ENCODE data around the gene SPTY2D1. TPM values are rescaled to one million over a fixed set of nuclear protein-coding genes. Genes with fewer than 3 reads are reported as not detected.
"Not testable (repeated sequence)": the region's sequence is repeated elsewhere in the genome, so short reads cannot be mapped to it uniquely, and the experiment has no call there.

SPTY2D1 gene
- total RNA-seq, result 16.4 and 19.5 TPM in 2 replicates
- long read RNA-seq, full-length matches to known transcripts, result 43 of 55 reads
- long read RNA-seq, partial matches to known transcripts, result 3 of 55 reads
- long read RNA-seq, other reads (novel, unspliced or antisense), result 9 of 55 reads

DNA sequence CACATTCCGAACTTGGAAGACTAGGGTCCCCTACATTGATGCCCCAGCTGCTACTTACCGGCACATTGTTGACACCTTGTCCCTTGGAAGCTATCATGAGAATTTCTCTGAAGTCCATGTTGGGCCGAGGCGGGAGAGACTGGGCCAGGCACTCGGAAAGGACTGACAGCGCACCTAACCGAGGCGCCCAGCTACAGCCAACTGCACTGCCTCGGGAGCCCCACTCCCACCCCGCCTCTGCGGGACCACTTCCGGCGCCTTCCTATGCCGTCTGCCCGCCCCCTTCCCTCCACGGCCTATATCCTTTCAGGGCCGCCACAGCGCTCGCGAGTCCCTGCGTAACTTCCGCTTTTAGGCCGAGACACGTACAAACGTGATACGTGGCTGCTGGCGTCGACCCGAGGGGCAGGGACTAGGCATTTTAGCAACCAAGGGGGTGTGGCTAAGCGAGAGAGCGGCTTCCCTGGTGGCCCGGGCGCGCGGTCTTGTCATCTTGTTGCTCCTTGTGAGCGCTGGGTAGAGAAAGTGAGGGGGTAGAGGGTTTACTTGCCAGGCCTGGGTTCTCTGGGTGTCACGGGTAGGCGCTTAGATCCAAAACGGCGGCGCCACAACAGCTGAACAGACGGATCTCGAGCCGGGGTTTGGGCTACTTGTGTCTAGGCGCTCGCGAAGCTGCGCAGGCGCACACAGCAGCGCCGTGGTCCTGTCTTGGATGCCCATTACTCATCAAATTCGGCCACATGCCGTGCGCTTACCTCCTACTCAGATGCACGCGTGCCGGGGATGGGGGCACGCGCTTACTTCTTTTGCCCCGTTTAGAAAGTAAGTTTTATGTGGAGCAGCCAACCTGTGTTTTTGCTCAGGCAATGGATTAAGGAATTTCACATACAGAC is at the start of gene SPTY2D1:
SPTY2D1 (minus strand) TSS at position 203 of the 893 bp plus-strand sequence; CDS start at position 118, 85 bp downstream.
- Mint-ChIP-seq H3K27me3 (ENCODE audit: unreplicated experiment) (peaks cover 9% of the 10 kb centered on the region), H3K36me3 (ENCODE audit: unreplicated experiment) (no peaks in the 10 kb centered on the region), H3K4me1 (ENCODE audit: unreplicated experiment) (peaks cover 18% of the 10 kb centered on the region), H3K9me3 (ENCODE audit: unreplicated experiment) (no peaks in the 10 kb centered on the region), H3K4me3 (ENCODE audit: unreplicated experiment) (peak within 1 kb of the TSS; percentile 95), H3K27ac (ENCODE audit: unreplicated experiment) (peak within 1 kb of the TSS; percentile 100)
- TF ChIP-seq, protein P1, sequence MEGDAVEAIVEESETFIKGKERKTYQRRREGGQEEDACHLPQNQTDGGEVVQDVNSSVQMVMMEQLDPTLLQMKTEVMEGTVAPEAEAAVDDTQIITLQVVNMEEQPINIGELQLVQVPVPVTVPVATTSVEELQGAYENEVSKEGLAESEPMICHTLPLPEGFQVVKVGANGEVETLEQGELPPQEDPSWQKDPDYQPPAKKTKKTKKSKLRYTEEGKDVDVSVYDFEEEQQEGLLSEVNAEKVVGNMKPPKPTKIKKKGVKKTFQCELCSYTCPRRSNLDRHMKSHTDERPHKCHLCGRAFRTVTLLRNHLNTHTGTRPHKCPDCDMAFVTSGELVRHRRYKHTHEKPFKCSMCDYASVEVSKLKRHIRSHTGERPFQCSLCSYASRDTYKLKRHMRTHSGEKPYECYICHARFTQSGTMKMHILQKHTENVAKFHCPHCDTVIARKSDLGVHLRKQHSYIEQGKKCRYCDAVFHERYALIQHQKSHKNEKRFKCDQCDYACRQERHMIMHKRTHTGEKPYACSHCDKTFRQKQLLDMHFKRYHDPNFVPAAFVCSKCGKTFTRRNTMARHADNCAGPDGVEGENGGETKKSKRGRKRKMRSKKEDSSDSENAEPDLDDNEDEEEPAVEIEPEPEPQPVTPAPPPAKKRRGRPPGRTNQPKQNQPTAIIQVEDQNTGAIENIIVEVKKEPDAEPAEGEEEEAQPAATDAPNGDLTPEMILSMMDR (IDR thresholded peaks at IDR 0.05), result no peak
- DNase-seq (ENCODE audit: extremely low spot score, unreplicated experiment), result peak; percentile 99

DNA sequence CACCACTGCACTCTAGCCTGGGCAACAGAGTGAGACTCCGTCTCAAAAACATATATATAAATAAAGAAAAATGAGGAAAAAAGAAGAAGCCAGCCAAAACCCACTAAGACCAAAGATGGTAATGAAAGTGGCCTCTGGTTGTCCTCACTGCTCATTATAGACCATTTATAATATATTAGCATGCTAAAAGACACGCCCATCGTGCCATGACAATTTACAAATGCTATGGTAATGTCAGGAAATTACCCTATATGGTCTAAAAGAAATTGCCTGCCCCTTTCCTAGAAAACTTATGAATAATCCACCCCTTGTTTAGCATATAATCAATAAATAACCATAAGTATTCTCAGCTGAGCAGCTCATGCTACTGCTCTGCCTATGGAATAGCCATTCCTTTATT is 48.3 kb upstream of the SPTY2D1 start:
- Mint-ChIP-seq H3K27me3 (ENCODE audit: unreplicated experiment) (peaks cover 17% of the 10 kb centered on the region), H3K4me3 (ENCODE audit: unreplicated experiment) (no peak overlapping the region), H3K9me3 (ENCODE audit: unreplicated experiment) (no peaks in the 10 kb centered on the region), H3K4me1 (ENCODE audit: unreplicated experiment) (no peaks in the 10 kb centered on the region), H3K27ac (ENCODE audit: unreplicated experiment) (no peak overlapping the region), H3K36me3 (ENCODE audit: unreplicated experiment) (no peaks in the 10 kb centered on the region)
- DNase-seq (ENCODE audit: extremely low spot score, unreplicated experiment), result no peak
- TF ChIP-seq, protein P1 (IDR thresholded peaks at IDR 0.05), result no peak

- H3K9me3 Mint-ChIP-seq (ENCODE audit: unreplicated experiment); H3K27ac Mint-ChIP-seq (ENCODE audit: unreplicated experiment); H3K4me3 Mint-ChIP-seq (ENCODE audit: unreplicated experiment); H3K4me1 Mint-ChIP-seq (ENCODE audit: unreplicated experiment); H3K36me3 Mint-ChIP-seq (ENCODE audit: unreplicated experiment); DNase-seq (ENCODE audit: extremely low spot score, unreplicated experiment): not testable (repeated sequence)
- H3K27me3 Mint-ChIP-seq (ENCODE audit: unreplicated experiment), result peaks cover 17% of the 10 kb centered on the region
These were observed 47.8 kb upstream of the SPTY2D1 start for GRCh38 chr11:18681949-18682348.

DNA sequence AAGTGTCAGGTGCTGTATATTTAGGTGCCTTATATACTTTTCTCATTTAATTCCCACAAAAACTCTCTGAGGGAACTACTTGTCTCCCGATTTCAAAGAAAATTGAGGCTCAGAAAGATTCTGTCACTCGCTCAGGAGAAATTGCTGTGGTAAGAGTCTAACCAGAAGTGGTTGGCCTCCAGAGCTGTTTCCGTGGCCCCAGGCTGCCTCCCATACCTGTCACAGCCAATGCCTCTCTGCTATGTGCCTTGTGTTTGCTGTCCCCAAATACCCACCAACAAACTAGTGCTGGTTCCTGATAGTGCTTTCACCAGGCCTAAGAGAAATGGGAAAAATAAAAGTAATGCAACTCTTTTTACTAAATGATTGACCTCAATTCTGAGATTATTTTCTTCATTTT is 43.4 kb upstream of the SPTY2D1 start:
- no peak for DNase-seq (ENCODE audit: extremely low spot score, unreplicated experiment)
- H3K4me1 Mint-ChIP-seq (ENCODE audit: unreplicated experiment), result no peaks in the 10 kb centered on the region
- TF ChIP-seq, protein P1 (IDR thresholded peaks at IDR 0.05), result no peak
- no peaks in the 10 kb centered on the region for H3K36me3 Mint-ChIP-seq (ENCODE audit: unreplicated experiment)
- H3K27ac Mint-ChIP-seq (ENCODE audit: unreplicated experiment), result no peak overlapping the region
- no peaks in the 10 kb centered on the region for H3K27me3 Mint-ChIP-seq (ENCODE audit: unreplicated experiment)
- H3K9me3 Mint-ChIP-seq (ENCODE audit: unreplicated experiment), result no peaks in the 10 kb centered on the region
- H3K4me3 Mint-ChIP-seq (ENCODE audit: unreplicated experiment), result no peak overlapping the region

DNA sequence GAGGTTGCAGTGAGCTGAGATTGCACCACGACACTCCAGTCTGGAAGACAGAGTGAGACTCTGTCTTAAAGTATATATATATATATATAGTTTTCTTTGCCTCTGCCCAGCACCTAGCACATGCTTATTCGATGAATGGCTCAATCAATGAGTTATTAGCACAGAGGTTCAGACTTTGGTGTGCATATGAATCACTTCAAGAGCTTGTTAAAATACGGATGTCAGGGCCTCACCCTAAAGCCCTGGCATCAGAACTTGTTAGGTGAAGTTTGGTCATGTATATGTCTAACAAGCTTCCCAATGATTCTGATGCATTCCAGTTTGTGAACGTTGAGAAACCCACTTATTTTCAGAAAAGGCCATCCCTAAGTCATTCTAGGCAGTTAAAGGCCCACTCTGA is 42.7 kb upstream of the SPTY2D1 start:
- H3K27ac Mint-ChIP-seq (ENCODE audit: unreplicated experiment), result no peak overlapping the region
- no peaks in the 10 kb centered on the region for H3K9me3 Mint-ChIP-seq (ENCODE audit: unreplicated experiment)
- H3K27me3 Mint-ChIP-seq (ENCODE audit: unreplicated experiment), result no peaks in the 10 kb centered on the region
- H3K36me3 Mint-ChIP-seq (ENCODE audit: unreplicated experiment), result no peaks in the 10 kb centered on the region
- DNase-seq (ENCODE audit: extremely low spot score, unreplicated experiment), result no peak
- TF ChIP-seq, protein P1 (IDR thresholded peaks at IDR 0.05), result no peak
- H3K4me1 Mint-ChIP-seq (ENCODE audit: unreplicated experiment), result no peaks in the 10 kb centered on the region
- no peak overlapping the region for H3K4me3 Mint-ChIP-seq (ENCODE audit: unreplicated experiment)

- not testable (repeated sequence) for H3K9me3 Mint-ChIP-seq (ENCODE audit: unreplicated experiment); H3K27ac Mint-ChIP-seq (ENCODE audit: unreplicated experiment)
These were observed 38.1 kb upstream of the SPTY2D1 start for GRCh38 chr11:18672209-18672608.

More at GRCh38 chr11:18672209-18672608, 38.1 kb upstream of the SPTY2D1 start:
- H3K4me1 Mint-ChIP-seq (ENCODE audit: unreplicated experiment); H3K27me3 Mint-ChIP-seq (ENCODE audit: unreplicated experiment); DNase-seq (ENCODE audit: extremely low spot score, unreplicated experiment); H3K4me3 Mint-ChIP-seq (ENCODE audit: unreplicated experiment); H3K36me3 Mint-ChIP-seq (ENCODE audit: unreplicated experiment): not testable (repeated sequence)
